ENCODE results near the gene TMC4. TPM values are rescaled to one million over a fixed set of nuclear protein-coding genes. Genes with fewer than 3 reads are reported as not detected.

The TMC4 gene
- polyA plus RNA-seq, 1 donor (not counting 4 experiments of a cell fraction or from before 2014, with no cell fraction given): 1.5 TPM

DNA sequence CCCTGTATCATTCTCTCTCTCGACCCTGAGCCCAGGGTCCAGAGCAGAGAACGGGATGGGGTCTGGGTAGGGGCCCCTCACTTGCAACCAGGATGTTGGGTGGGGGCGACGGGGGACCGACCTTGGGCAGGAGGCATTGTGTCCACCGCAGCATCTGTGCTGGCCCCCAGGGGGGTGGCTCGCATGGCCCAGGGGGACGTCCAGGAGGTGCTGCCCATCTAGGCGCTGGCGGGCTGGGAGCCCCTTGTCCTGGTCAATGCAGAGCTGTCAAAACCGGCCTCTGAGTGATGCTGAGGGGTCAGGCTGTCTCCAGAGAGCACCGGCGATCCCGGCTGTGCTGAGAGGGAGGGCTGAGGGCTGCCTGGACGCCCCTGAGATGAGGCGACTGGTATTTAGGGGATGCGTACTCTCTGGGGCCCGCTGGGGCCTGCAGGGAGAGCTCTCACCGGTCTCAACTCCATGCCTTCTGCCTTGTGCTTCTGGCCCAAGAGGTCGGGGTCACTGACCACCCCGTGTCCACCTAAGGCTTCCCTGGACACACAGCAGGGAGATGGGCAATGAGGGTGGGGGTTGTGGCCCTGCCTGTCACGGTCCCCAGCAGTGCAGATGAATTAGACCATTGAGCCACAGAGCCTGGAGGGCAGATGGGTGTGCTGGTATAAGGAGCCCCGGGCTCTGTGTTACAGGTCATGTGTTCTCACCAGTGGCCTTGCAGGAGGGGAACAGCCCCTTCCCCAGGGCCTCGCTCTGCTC, 36.3 kb upstream of the TMC4 start:
- DNase-seq (ENCODE audit: low read depth, low spot score) (no peak), FAIRE-seq (no peak)
- Histone ChIP-seq H3K36me3 (ENCODE audit: control insufficient read depth in 2 of 2, extremely low read depth in 1 of 2, insufficient read depth in 2 of 2, low read length in 2 of 2) (peaks cover 33 to 34% of the 10 kb centered on the region in 2 experiments), H3K4me3 (ENCODE audit: control insufficient read depth in 2 of 3, extremely low read depth in 1 of 3, insufficient read depth in 2 of 3, low read depth in 1 of 3, low read length in 3 of 3) (no peak overlapping the region), H2AFZ (ENCODE audit: control insufficient read depth, low read length) (no peak overlapping the region), H3K4me1 (ENCODE audit: control insufficient read depth, extremely low read depth, insufficient read depth, low read length) (no peaks in the 10 kb centered on the region), H3K9ac (ENCODE audit: control insufficient read depth, extremely low read depth, insufficient read depth, low read length) (peak overlapping the region; percentile 5), H3K79me2 (ENCODE audit: control insufficient read depth, insufficient read depth, low read length) (peaks cover 27% of the 10 kb centered on the region), H3K27ac (ENCODE audit: control insufficient read depth, insufficient read depth, low read length) (peak overlapping the region; percentile 44), H3K9me1 (ENCODE audit: control insufficient read depth, extremely low read depth, insufficient read depth, low read length) (peaks cover 2% of the 10 kb centered on the region), H3K4me2 (ENCODE audit: control insufficient read depth, extremely low read depth, insufficient read depth, low read depth, low read length) (no peak overlapping the region), H3K9me3 (ENCODE audit: control insufficient read depth, low read depth, low read length) (no peaks in the 10 kb centered on the region), H3K27me3 (ENCODE audit: control insufficient read depth, extremely low read depth, insufficient read depth, low read length) (no peaks in the 10 kb centered on the region), H4K20me1 (ENCODE audit: control insufficient read depth, extremely low read depth, insufficient read depth, low read length) (peaks cover 40% of the 10 kb centered on the region)
- TF ChIP-seq, protein P1, sequence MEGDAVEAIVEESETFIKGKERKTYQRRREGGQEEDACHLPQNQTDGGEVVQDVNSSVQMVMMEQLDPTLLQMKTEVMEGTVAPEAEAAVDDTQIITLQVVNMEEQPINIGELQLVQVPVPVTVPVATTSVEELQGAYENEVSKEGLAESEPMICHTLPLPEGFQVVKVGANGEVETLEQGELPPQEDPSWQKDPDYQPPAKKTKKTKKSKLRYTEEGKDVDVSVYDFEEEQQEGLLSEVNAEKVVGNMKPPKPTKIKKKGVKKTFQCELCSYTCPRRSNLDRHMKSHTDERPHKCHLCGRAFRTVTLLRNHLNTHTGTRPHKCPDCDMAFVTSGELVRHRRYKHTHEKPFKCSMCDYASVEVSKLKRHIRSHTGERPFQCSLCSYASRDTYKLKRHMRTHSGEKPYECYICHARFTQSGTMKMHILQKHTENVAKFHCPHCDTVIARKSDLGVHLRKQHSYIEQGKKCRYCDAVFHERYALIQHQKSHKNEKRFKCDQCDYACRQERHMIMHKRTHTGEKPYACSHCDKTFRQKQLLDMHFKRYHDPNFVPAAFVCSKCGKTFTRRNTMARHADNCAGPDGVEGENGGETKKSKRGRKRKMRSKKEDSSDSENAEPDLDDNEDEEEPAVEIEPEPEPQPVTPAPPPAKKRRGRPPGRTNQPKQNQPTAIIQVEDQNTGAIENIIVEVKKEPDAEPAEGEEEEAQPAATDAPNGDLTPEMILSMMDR (optimal IDR thresholded peaks at IDR 0.05 in 1 of 3, IDR thresholded peaks at IDR 0.05 in 1 of 3, conservative IDR thresholded peaks at IDR 0.05 in 1 of 3; ENCODE audit: extremely low read depth in 1 of 3, insufficient read depth in 2 of 3, low read length in 3 of 3): no peak
- TF ChIP-seq EZH2 (IDR thresholded peaks at IDR 0.05; ENCODE audit: low read length): no peak
- dilution Hi-C loops (cut with MboI; ENCODE audit: extremely low pct_ligation_motif_present, low sequenced_read_pairs): no loop called here

DNA sequence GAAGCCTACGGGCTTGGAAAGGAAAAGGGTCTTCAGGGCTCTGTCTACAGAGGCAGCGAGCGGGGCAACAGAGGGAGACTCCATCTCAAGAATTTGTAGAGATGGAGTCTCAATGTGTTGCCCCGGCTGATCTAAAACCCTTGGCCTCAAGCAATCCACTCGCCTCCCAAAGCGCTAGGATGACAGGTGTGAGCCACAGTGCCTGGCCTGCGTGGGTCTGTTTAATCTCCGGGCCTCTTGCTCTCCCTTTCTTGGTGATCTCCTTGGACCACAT, 35.8 kb upstream of the TMC4 start:
- Histone ChIP-seq H3K9me1 (ENCODE audit: control insufficient read depth, extremely low read depth, insufficient read depth, low read length) (peaks cover 2% of the 10 kb centered on the region), H4K20me1 (ENCODE audit: control insufficient read depth, extremely low read depth, insufficient read depth, low read length) (peaks cover 45% of the 10 kb centered on the region), H3K79me2 (ENCODE audit: control insufficient read depth, insufficient read depth, low read length) (peaks cover 32% of the 10 kb centered on the region), H2AFZ (ENCODE audit: control insufficient read depth, low read length) (no peak overlapping the region), H3K4me2 (ENCODE audit: control insufficient read depth, extremely low read depth, insufficient read depth, low read depth, low read length) (no peak overlapping the region), H3K36me3 (ENCODE audit: control insufficient read depth in 2 of 2, extremely low read depth in 1 of 2, insufficient read depth in 2 of 2, low read length in 2 of 2) (peaks cover 33 to 38% of the 10 kb centered on the region in 2 experiments), H3K9ac (ENCODE audit: control insufficient read depth, extremely low read depth, insufficient read depth, low read length) (no peak overlapping the region), H3K4me1 (ENCODE audit: control insufficient read depth, extremely low read depth, insufficient read depth, low read length) (peaks cover under 1% of the 10 kb centered on the region), H3K27me3 (ENCODE audit: control insufficient read depth, extremely low read depth, insufficient read depth, low read length) (no peaks in the 10 kb centered on the region), H3K27ac (ENCODE audit: control insufficient read depth, insufficient read depth, low read length) (no peak overlapping the region), H3K4me3 (ENCODE audit: control insufficient read depth in 2 of 3, extremely low read depth in 1 of 3, insufficient read depth in 2 of 3, low read depth in 1 of 3, low read length in 3 of 3) (no peak overlapping the region), H3K9me3 (ENCODE audit: control insufficient read depth, low read depth, low read length) (no peaks in the 10 kb centered on the region)
- DNase-seq (ENCODE audit: low read depth, low spot score): no peak
- FAIRE-seq: no peak
- dilution Hi-C loops (cut with MboI; ENCODE audit: extremely low pct_ligation_motif_present, low sequenced_read_pairs): no loop called here
- TF ChIP-seq, protein P1 (optimal IDR thresholded peaks at IDR 0.05 in 1 of 3, IDR thresholded peaks at IDR 0.05 in 1 of 3, conservative IDR thresholded peaks at IDR 0.05 in 1 of 3; ENCODE audit: extremely low read depth in 1 of 3, insufficient read depth in 2 of 3, low read length in 3 of 3): no peak
- no peak for TF ChIP-seq EZH2 (IDR thresholded peaks at IDR 0.05; ENCODE audit: low read length)
